K562 (cell line): ENCODE data around the gene C18orf63. TPM values are rescaled to one million over a fixed set of nuclear protein-coding genes. Genes with fewer than 3 reads are reported as not detected.

Experiments
- ATAC-seq: fragments of 200-7000 bp; cut with Tn5 transposase; 3 replicates; pipeline ENCODE4 v1.9.1; 2020; ENCODE audit warnings: moderate library complexity
- BruUV-seq: library from RNA; stranded (reverse); fragments of 400-500 nt; replicated peaks from 2 replicates; lab custom pipeline; 2021; lab: Mats Ljungman, UMichigan
- CTCF ChIA-PET: fragments of 300-600 bp; formaldehyde crosslinking; extraction: SDS; loops from one replicate; lab custom pipeline; 2021; ENCODE audit warnings: low intra/inter-chr PET ratio; lab: Yijun Ruan, JAX
- POLR2A ChIA-PET: fragments of 300-600, 350-650 bp; sonication (Branson Sonifier 250); formaldehyde crosslinking; extraction: SDS; loops from one replicate; lab custom pipeline; 2021; ENCODE audit warnings: antibody characterized with exemption, inconsistent platforms; lab: Yijun Ruan, JAX
- DNase-seq, 4 experiments: peaks; one replicate each; pipeline versions ENCODE4 v3.0.0 to v3.0.0-alpha.2; 2011 to 2018; ENCODE audit warnings: low spot score in 3 of 4, mixed read lengths in 3 of 4; ENCODE audit errors: extremely low read depth in 1 of 4
- FAIRE-seq: peaks from 2 replicates; lab custom pipeline; 2011; peaks lifted over from hg19 to GRCh38; lab: Jason Lieb, UNC
- H2AFZ ChIP-seq: 2 replicates; pipeline ENCODE4 v1.6.0; 2011; ENCODE audit warnings: low read depth, low read length, control low read depth, inconsistent platforms
- H3K27ac ChIP-seq: fragments of 200-600 bp; 3 replicates; pipeline ENCODE4 v1.8.0; 2011; ENCODE audit warnings: low read depth, mild to moderate bottlenecking, control low read depth, inconsistent platforms, low read length, moderate library complexity, mixed read lengths; ENCODE audit errors: extremely low read depth
- H3K27me3 ChIP-seq, 2 experiments: fragments of 300-600 bp in 1 of 2; 2 replicates in 1 of 2; 3 replicates in 1 of 2; pipeline versions ENCODE4 v1.6.0 to v1.8.0; 2011; ENCODE audit warnings: inconsistent platforms in 2 of 2, low read length in 2 of 2, mild to moderate bottlenecking in 1 of 2, mixed read lengths in 1 of 2, moderate library complexity in 1 of 2; ENCODE audit not compliant: control insufficient read depth in 2 of 2, insufficient read depth in 2 of 2
- H3K36me3 ChIP-seq: fragments of 300-600 bp; 3 replicates; pipeline ENCODE4 v1.8.0; 2011; ENCODE audit warnings: mild to moderate bottlenecking, low read length, inconsistent platforms; ENCODE audit not compliant: control insufficient read depth, insufficient read depth
- H3K4me1 ChIP-seq, 2 experiments: fragments of 200-600 bp in 1 of 2; replicated peaks in 1 of 2; 2 replicates in 1 of 2; 3 replicates in 1 of 2; pipeline versions ENCODE4 v1.5.1 to v1.8.0; 2011; ENCODE audit warnings: inconsistent platforms in 2 of 2, low read length in 2 of 2, mild to moderate bottlenecking in 1 of 2, mixed read lengths in 1 of 2, moderate library complexity in 1 of 2; ENCODE audit not compliant: control insufficient read depth in 2 of 2, insufficient read depth in 2 of 2
- H3K4me2 ChIP-seq: 2 replicates; pipeline ENCODE4 v1.6.1; 2011; ENCODE audit warnings: low read length, control low read depth, inconsistent platforms, mixed read lengths; ENCODE audit not compliant: insufficient read depth
- H3K4me3 ChIP-seq: fragments of 200-600 bp; sonication (generic), shearing (Covaris generic); 2 replicates; pipeline ENCODE4 v1.5.1; 2016; ENCODE audit warnings: control low read depth, inconsistent platforms
- H3K79me2 ChIP-seq: fragments of 200-600 bp; 3 replicates; pipeline ENCODE4 v1.8.0; 2011; ENCODE audit warnings: low read length, inconsistent platforms; ENCODE audit not compliant: control insufficient read depth, insufficient read depth
- H3K9ac ChIP-seq, 2 experiments: 2 replicates each; pipeline versions ENCODE4 v1.6.0 to v1.6.1; 2011; ENCODE audit warnings: low read depth in 2 of 2, low read length in 2 of 2, control low read depth in 1 of 2, inconsistent platforms in 1 of 2, mild to moderate bottlenecking in 1 of 2, mixed read lengths in 1 of 2; ENCODE audit not compliant: insufficient read depth in 1 of 2
- H3K9me1 ChIP-seq: one replicate; pipeline ENCODE4 v1.6.0; 2011; ENCODE audit warnings: inconsistent platforms, mild to moderate bottlenecking, low read length, moderate library complexity; ENCODE audit not compliant: control insufficient read depth, insufficient read depth
- H3K9me3 ChIP-seq: replicated peaks from 2 replicates; pipeline ENCODE4 v1.5.1; 2011; ENCODE audit warnings: low read depth, low read length, inconsistent platforms; ENCODE audit not compliant: control insufficient read depth, insufficient read depth
- H4K20me1 ChIP-seq: replicated peaks from 2 replicates; pipeline ENCODE4 v1.6.1; 2011; ENCODE audit warnings: low read length, inconsistent platforms, mixed read lengths; ENCODE audit not compliant: control insufficient read depth, insufficient read depth
- ATF4 ChIP-seq: fragments of 450-650 bp; formaldehyde crosslinking; IDR thresholded peaks from 2 replicates; pipeline ENCODE4 v1.4.0; 2022; ENCODE audit warnings: mild to moderate bottlenecking, moderate library complexity
- CEBPZ ChIP-seq: fragments of 150-350 bp; IDR thresholded peaks from 2 replicates; pipeline ENCODE4 v1.6.1; 2014; ENCODE audit warnings: low read depth, mild to moderate bottlenecking, low read length, borderline replicate concordance
- CTCF ChIP-seq, 3 experiments: IDR thresholded peaks in 2 of 3; conservative IDR thresholded peaks in 1 of 3; 2 replicates each; pipeline ENCODE4 v1.5.1; 2011 to 2012; ENCODE audit warnings: low read length in 3 of 3, mild to moderate bottlenecking in 3 of 3, control low read depth in 2 of 3, improper control_type of control experiment in 1 of 3, inconsistent platforms in 1 of 3, low read depth in 1 of 3, mixed read lengths in 1 of 3, moderate library complexity in 1 of 3; ENCODE audit not compliant: insufficient read depth in 2 of 3
- DIDO1 ChIP-seq: fragments of 450-650 bp; IDR thresholded peaks from 2 replicates; pipeline ENCODE4 v1.6.1; 2016; ENCODE audit warnings: low read depth, missing biosample characterization, missing genetic modification characterization
- FOSL1 ChIP-seq: fragments of 200-800 bp; sonication (Bioruptor generic); conservative IDR thresholded peaks from 2 replicates; pipeline ENCODE4 v1.6.1; 2016; ENCODE audit warnings: missing genetic modification characterization, missing compliant biosample characterization
- GTF2B ChIP-seq: IDR thresholded peaks from 2 replicates; pipeline ENCODE4 v1.6.1; 2011; ENCODE audit not compliant: insufficient read length; ENCODE audit errors: extremely low read depth
- MCM2 ChIP-seq: fragments of 450-650 bp; IDR thresholded peaks from 2 replicates; pipeline ENCODE4 v1.6.1; 2017; ENCODE audit warnings: low read depth, mild to moderate bottlenecking
- MIER1 ChIP-seq: fragments of 450-650 bp; IDR thresholded peaks from 2 replicates; pipeline ENCODE4 v1.6.1; 2016; ENCODE audit warnings: antibody characterized with exemption, mild to moderate bottlenecking, low read depth
- MYC ChIP-seq, 2 experiments: fragments of 250-450 bp in 1 of 2; sonication (Bioruptor Pico) in 1 of 2; IDR thresholded peaks; 2 replicates each; pipeline versions ENCODE4 v1.5.1 to v1.6.1; 2012 to 2021; ENCODE audit warnings: low read depth in 2 of 2, borderline replicate concordance in 1 of 2, improper control_type of control experiment in 1 of 2, low read length in 1 of 2, mild to moderate bottlenecking in 1 of 2, moderate library complexity in 1 of 2
- PHF8 ChIP-seq: fragments of 200-600 bp; sonication (generic); IDR thresholded peaks from 2 replicates; pipeline ENCODE4 v1.6.1; 2012; ENCODE audit warnings: mixed run types, mild to moderate bottlenecking, inconsistent platforms, low read length, moderate library complexity, borderline replicate concordance
- USF1 ChIP-seq: sonication (generic); formaldehyde crosslinking; IDR thresholded peaks from 2 replicates; pipeline ENCODE4 v1.9.0; 2022; ENCODE audit warnings: mild to moderate bottlenecking, missing genetic modification reagents
- ZNF121 ChIP-seq: sonication (generic); formaldehyde crosslinking; conservative IDR thresholded peaks from 2 replicates; pipeline ENCODE4 v1.8.0; 2022; ENCODE audit warnings: missing genetic modification reagents
- ZNF212 ChIP-seq: fragments of 450-650 bp; formaldehyde crosslinking; IDR thresholded peaks from 2 replicates; pipeline ENCODE4 v1.4.0; 2020; ENCODE audit warnings: mild to moderate bottlenecking
- WGBS: fragments of 100-300 bp; shearing (Covaris generic); methylation state at CpG from one replicate; pipeline ENCODE4 v1.1.6; 2016; ENCODE audit warnings: low coverage, mixed read lengths; ENCODE audit not compliant: insufficient coverage; ENCODE audit errors: missing lambda C conversion rate; 5-methylcytosine and 5-hydroxymethylcytosine counted together
- in situ Hi-C: fragments of 300-500 bp; cut with MboI; formaldehyde crosslinking; loops from 4 replicates; pipeline ENCODE4 v1.15.0; 2018; ENCODE audit warnings: inconsistent platforms, mixed read lengths
- intact Hi-C: fragments of 100-400 bp; cut with micrococcal nuclease; formaldehyde crosslinking; loops from 2 replicates; pipeline ENCODE4 v1.14.2; 2022
- polyA plus RNA-seq, 8 experiments: library from polyadenylated mRNA; depleted of rRNA in 4 of 8; stranded (reverse) in 5 of 8; unstranded in 3 of 8; fragments of >200 nt; fragmentation: Nextera tagmentation in 2 of 8; fragmentation: Illumina TruSeq in 1 of 8; extraction: Ambion mirVana in 2 of 8; extraction: Trizol in 1 of 8; gene quantifications; 2 replicates each; pipeline versions ENCODE4 v1.2.1 to v1.2.3, GENCODE V29; 2011 to 2014; ENCODE audit warnings: inconsistent platforms in 1 of 8, missing spikeins in 1 of 8
- total RNA-seq, 7 experiments: library from RNA; depleted of rRNA in 6 of 7; stranded (reverse); fragments of >200 nt in 6 of 7; fragmentation: Illumina TruSeq in 2 of 7; extraction: Trizol in 2 of 7; gene quantifications; 2 replicates each; pipeline versions ENCODE4 v1.2.1 to v1.2.3, GENCODE V29; 2011 to 2021; ENCODE audit warnings: low replicate concordance in 1 of 7

Gene C18orf63
- total and polyA plus RNA-seq, 9 of the 15 experiments (the other 6 are each of a cell fraction or from before 2014, with no cell fraction given), result not detected

- TF ChIP-seq CTCF (IDR thresholded peaks at IDR 0.05 in 2 of 3, conservative IDR thresholded peaks at IDR 0.05 in 1 of 3; ENCODE audit: insufficient read depth in 2 of 3, low read depth in 1 of 3, low read length in 3 of 3), result 0 out of 6 replicates have a peak, but pooled peaks of 1 of the 3 experiments have one; percentile 10
These were observed 5.2 kb upstream of the C18orf63 start (continued) for GRCh38 chr18:74310411-74310810.

- in situ Hi-C loops (no loop called here), intact Hi-C loops (no loop called here)
- H3K36me3 ChIP-seq, result no peaks in the 10 kb centered on the region
- no peaks in the 10 kb centered on the region for H3K9me1 ChIP-seq
- no peak for ATAC-seq
- no peaks in the 10 kb centered on the region for H3K79me2 ChIP-seq
- H3K4me2 ChIP-seq, result no peak overlapping the region
- POLR2A ChIA-PET, result no interaction called here
- H3K27ac ChIP-seq, result no peak overlapping the region
- no peaks in the 10 kb centered on the region for H3K27me3 ChIP-seq
- CTCF ChIA-PET, result no interaction called here
- H3K9me3 ChIP-seq, result no peaks in the 10 kb centered on the region
- 7% methylated on average over 1 of the region's 1 CpG for WGBS
- no peak overlapping the region for H3K4me3 ChIP-seq
- BruUV-seq, result no TSS peak
- H4K20me1 ChIP-seq, result no peaks in the 10 kb centered on the region
- no peak overlapping the region for H3K9ac ChIP-seq
- no peaks in the 10 kb centered on the region for H3K4me1 ChIP-seq
- FAIRE-seq, result no peak
- no peak overlapping the region for H2AFZ ChIP-seq
- no peak for DNase-seq
- TF ChIP-seq CEBPZ (no peak), GTF2B (no peak), USF1 (CRISPR knock-in tag) (no peak), ZNF121 (CRISPR knock-in tag) (no peak), DIDO1 (tag) (no peak), ATF4 (no peak), ZNF212 (no peak), MYC (IDR thresholded peaks at IDR 0.05; ENCODE audit: low read depth, low read length) (no peak), MYC (CRISPR knock-in tag; IDR thresholded peaks at IDR 0.05; ENCODE audit: borderline replicate concordance, low read depth) (no peak), PHF8 (no peak), MCM2 (no peak), MIER1 (no peak), FOSL1 (no peak)
These were observed 4.6 kb upstream of the C18orf63 start for GRCh38 chr18:74311000-74311399.
